HuH-7 (cell line): Measurements from ENCODE around the gene CTXND1.
A peak's percentile ranks its signal among the peaks of the same experiment; 100 is the strongest.
"Not testable (repeated sequence)": the region's sequence is repeated elsewhere in the genome, so short reads cannot be mapped to it uniquely, and the experiment has no call there.

Experiments
- DNase-seq: peaks from one replicate; pipeline ENCODE4 v3.0.0; 2011; ENCODE audit warnings: low spot score

Gene CTXND1

GRCh38 chr15:80159301-80159700 lies 92.7 kb downstream of the CTXND1 start:
- no peak for DNase-seq

DNA sequence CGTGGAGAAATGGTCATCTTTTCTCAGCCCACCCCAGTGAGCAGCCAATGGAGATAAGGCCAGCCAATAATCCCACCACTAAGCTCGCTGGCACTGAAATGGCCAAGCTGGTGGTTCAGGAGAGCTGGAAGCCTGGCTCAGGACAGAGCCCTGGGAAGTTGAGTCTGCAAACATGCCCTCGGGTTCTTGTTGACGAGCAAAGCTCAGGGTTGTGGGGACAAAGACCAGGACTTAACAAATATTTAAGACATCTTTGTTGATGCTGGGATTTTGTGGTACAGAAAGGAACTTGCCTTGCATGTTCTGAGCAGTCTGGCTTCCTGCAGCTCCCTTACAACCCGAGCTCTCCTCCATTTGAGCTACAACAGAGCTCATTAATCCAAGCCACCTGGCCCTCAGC lies 94.8 kb downstream of the CTXND1 start:
- no peak for DNase-seq

GRCh38 chr15:80156176-80156720 lies 95.8 kb downstream of the CTXND1 start:
- DNase-seq = no peak

GRCh38 chr15:80155378-80156175 lies 96.4 kb downstream of the CTXND1 start:
- not testable (repeated sequence) for DNase-seq

DNA sequence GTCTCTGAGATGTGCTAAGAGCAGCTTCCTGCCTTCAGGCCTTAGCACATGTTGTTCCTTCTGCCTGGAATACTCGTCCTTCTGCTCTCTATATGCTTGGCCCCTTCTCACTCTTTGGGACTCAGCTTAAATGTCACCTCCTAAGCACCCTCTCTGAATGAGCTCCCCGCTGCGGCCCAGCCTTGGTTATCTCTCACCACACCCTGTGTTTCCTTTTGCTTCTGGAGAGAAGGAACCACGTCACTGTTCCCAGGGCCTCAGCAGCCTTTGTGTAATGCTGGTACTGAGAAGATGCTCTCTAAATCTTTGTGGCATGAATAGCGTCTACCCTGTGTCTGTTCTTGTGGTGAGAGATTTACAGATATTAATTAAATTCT lies 97.0 kb downstream of the CTXND1 start:
- no peak for DNase-seq

GRCh38 chr15:80154336-80154735 lies 97.7 kb downstream of the CTXND1 start:
- no peak for DNase-seq

GRCh38 chr15:80153900-80154299 lies 98.1 kb downstream of the CTXND1 start:
- DNase-seq = no peak

DNA sequence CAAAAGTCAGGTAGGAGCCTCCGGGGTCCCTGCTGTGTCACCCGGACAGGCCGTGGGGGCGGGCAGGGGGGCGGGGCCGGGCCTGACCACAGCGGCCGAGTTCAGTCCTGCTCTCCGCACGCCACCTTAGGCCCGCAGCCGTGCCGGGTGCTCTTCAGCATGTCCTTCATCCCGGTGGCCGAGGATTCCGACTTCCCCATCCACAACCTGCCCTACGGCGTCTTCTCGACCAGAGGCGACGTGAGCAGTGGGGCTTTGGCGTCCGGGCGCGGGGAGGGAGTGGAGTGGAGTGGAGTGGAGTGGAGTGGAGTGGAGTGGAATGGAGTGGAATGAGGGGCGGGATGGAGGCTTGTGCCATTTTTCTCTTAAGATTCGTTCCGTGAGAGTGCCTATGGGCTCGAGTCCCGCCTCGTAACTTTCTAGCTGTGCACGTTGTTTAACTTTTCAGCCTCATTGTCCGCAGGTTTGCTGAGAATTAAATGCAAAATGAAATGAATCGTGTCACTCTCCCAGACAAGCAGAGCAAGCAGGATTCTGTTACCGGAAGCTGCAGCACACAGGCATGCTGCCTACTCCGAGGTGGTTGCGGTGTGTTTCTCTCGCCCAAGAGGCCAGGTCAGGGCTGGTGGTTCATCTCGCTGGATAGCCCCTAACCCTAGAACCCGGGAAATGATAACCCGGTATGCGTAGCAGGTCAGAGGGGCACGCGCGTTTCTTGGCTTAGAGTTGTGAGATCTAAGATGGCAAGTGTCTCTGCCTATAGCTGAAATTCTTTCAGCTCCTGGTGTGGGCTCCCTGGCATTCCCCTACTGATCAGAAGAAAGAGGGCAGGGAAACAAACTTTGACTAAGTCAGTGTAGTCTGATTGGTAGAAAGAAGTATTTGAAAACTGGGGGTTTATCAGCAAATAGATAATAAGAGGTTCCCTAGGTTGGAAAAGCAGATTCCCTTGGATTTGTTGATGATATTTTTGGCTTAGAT lies 98.8 kb downstream of the CTXND1 start, which contains the start of gene FAH:
Gene FAH (plus strand): TSS at position 104 of the 981 bp plus-strand sequence. CDS start 56 bp downstream, at position 160.
- DNase-seq = peak; percentile 56

DNA sequence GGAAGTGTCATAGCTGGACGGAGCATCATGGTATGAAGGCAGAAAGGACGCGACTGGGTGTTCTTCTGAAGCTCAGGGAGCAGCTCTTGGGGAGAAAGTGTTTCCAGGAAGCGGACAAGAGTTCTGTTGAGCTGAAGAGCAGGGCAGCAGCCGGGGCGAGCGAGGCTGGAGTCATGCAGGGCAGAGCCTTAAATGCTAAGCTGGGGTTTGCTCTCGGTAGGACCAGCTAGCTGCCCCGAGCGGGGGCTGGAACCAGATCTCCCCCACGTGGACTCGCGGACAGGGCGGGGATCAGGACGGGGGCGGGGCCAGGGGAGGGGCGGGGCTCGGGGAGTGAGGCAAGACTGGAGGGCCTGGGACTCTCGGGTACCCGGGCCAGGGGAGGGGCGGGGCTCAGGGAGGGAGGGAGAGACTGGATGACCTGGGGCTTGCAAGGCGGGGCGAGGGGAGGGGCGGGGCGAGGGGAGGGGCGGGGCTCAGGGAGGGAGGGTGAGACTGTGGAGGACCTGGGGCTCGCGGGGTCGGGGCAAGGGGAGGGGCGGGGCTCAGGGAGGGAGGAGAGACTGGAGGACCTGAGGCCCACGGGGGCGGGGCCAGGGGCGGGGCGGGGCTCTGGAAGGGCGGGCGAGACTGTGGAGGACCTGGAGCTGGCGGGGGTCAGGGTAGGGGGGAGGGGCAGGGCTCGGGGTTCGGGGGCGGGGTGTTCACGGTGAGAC lies 99.7 kb downstream of the CTXND1 start:
- DNase-seq = peak; percentile 96

DNA sequence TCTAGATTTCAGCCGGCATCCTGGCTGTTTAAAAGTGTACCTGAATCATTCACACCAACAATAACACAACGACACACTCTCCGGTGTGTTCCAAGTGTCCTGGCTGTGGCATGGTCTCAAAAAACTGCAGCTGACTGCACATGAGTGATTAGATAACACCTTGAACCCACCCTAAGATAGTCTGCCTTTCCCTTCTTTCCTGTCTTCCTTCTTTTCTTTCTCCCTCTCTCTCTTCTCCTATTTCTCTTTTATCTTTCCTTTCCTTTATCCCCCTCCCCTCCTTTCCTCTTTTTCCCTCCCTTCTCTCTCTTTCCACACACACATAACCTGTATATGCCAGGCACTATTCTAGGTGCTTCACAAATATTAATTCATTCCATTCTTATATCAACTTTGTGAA lies 100.4 kb downstream of the CTXND1 start:
- no peak for DNase-seq

- no peak for DNase-seq
These were observed 100.9 kb downstream of the CTXND1 start for GRCh38 chr15:80151148-80151547.
